ENCODE measurements around the gene SMC3.

DNA sequence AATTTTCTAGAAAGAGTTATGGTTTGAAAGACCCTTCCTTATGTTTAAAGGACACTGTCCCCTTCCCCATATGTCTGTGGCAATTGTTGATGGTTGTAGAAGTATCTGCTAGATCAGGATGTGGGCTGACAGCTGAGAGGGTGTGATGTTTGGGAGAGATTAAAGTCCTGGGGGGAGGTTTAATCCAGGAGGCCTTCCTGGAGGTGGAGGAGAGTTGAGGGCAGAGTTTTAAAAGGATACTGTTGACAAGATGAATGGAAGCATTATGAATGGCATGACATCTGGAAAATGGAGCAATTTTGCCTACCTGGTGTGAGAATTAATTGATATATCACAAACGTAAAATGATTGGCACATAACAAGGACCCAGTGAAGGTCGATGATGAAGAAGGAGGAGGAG is 32.9 kb upstream of the SMC3 start:
- TF ChIP-seq, protein P1, sequence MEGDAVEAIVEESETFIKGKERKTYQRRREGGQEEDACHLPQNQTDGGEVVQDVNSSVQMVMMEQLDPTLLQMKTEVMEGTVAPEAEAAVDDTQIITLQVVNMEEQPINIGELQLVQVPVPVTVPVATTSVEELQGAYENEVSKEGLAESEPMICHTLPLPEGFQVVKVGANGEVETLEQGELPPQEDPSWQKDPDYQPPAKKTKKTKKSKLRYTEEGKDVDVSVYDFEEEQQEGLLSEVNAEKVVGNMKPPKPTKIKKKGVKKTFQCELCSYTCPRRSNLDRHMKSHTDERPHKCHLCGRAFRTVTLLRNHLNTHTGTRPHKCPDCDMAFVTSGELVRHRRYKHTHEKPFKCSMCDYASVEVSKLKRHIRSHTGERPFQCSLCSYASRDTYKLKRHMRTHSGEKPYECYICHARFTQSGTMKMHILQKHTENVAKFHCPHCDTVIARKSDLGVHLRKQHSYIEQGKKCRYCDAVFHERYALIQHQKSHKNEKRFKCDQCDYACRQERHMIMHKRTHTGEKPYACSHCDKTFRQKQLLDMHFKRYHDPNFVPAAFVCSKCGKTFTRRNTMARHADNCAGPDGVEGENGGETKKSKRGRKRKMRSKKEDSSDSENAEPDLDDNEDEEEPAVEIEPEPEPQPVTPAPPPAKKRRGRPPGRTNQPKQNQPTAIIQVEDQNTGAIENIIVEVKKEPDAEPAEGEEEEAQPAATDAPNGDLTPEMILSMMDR (IDR thresholded peaks at IDR 0.05; ENCODE audit: low read depth, low read length, missing input control), result no peak
- TF ChIP-seq YY1 (IDR thresholded peaks at IDR 0.05) (no peak), TAF1 (conservative IDR thresholded peaks at IDR 0.05) (no peak), RAD21 (IDR thresholded peaks at IDR 0.05) (no peak)
- TF ChIP-seq, protein P2, sequence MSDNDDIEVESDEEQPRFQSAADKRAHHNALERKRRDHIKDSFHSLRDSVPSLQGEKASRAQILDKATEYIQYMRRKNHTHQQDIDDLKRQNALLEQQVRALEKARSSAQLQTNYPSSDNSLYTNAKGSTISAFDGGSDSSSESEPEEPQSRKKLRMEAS (IDR thresholded peaks at IDR 0.05), result no peak
- TF ChIP-seq, protein P3, sequence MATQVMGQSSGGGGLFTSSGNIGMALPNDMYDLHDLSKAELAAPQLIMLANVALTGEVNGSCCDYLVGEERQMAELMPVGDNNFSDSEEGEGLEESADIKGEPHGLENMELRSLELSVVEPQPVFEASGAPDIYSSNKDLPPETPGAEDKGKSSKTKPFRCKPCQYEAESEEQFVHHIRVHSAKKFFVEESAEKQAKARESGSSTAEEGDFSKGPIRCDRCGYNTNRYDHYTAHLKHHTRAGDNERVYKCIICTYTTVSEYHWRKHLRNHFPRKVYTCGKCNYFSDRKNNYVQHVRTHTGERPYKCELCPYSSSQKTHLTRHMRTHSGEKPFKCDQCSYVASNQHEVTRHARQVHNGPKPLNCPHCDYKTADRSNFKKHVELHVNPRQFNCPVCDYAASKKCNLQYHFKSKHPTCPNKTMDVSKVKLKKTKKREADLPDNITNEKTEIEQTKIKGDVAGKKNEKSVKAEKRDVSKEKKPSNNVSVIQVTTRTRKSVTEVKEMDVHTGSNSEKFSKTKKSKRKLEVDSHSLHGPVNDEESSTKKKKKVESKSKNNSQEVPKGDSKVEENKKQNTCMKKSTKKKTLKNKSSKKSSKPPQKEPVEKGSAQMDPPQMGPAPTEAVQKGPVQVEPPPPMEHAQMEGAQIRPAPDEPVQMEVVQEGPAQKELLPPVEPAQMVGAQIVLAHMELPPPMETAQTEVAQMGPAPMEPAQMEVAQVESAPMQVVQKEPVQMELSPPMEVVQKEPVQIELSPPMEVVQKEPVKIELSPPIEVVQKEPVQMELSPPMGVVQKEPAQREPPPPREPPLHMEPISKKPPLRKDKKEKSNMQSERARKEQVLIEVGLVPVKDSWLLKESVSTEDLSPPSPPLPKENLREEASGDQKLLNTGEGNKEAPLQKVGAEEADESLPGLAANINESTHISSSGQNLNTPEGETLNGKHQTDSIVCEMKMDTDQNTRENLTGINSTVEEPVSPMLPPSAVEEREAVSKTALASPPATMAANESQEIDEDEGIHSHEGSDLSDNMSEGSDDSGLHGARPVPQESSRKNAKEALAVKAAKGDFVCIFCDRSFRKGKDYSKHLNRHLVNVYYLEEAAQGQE (IDR thresholded peaks at IDR 0.05), result no peak
